A549 (cell line): ENCODE measurements around the gene SLC25A18. TPM values are rescaled to one million over a fixed set of nuclear protein-coding genes. Genes with fewer than 3 reads are reported as not detected.

Experiments used
- CEBPB ChIP-seq, 2 experiments: fragments of >200 bp in 1 of 2; sonication (Bioruptor Twin) in 1 of 2; formaldehyde crosslinking in 1 of 2; IDR thresholded peaks; 2 replicates each; pipeline ENCODE4 v1.6.1; 2012 to 2016
- CHD2 ChIP-seq: fragments of 150-350 bp; IDR thresholded peaks from 2 replicates; pipeline ENCODE4 v1.6.1; 2014; ENCODE audit warnings: low read length; ENCODE audit not compliant: partially characterized antibody
- CTCF ChIP-seq: fragments of >200 bp; sonication (Bioruptor Twin); formaldehyde crosslinking; IDR thresholded peaks from 3 replicates; pipeline ENCODE4 v1.5.1; 2016
- E2F6 ChIP-seq: IDR thresholded peaks from 2 replicates; pipeline ENCODE4 v1.6.1; 2012; ENCODE audit warnings: low read depth, borderline replicate concordance
- EHMT2 ChIP-seq: fragments of 200-600 bp; sonication (generic); IDR thresholded peaks from 2 replicates; pipeline ENCODE4 v1.6.1; 2016; ENCODE audit warnings: antibody characterized with exemption, low read depth, mild to moderate bottlenecking, moderate library complexity
- ELK1 ChIP-seq: fragments of 150-350 bp; IDR thresholded peaks from 2 replicates; pipeline ENCODE4 v1.6.1; 2014; ENCODE audit warnings: low read depth, mild to moderate bottlenecking, low read length
- FOSB ChIP-seq: fragments of 250-450 bp; sonication (Bioruptor Pico); IDR thresholded peaks from 2 replicates; pipeline ENCODE4 v1.5.0; 2020; ENCODE audit warnings: mild to moderate bottlenecking, moderate library complexity
- FOSL2 ChIP-seq, 2 experiments: fragments of 450-650 bp in 1 of 2; fragments of >200 bp in 1 of 2; sonication (Bioruptor Twin) in 1 of 2; formaldehyde crosslinking; IDR thresholded peaks; 2 replicates each; pipeline versions ENCODE4 v1.5.0 to v1.6.1; 2016 to 2020; ENCODE audit warnings: mild to moderate bottlenecking in 1 of 2, moderate library complexity in 1 of 2
- HES2 ChIP-seq: fragments of >200 bp; sonication (Bioruptor Twin); formaldehyde crosslinking; IDR thresholded peaks from 2 replicates; pipeline ENCODE4 v1.6.1; 2016
- HOXA7 ChIP-seq: fragments of 250-450 bp; sonication (Bioruptor Pico); IDR thresholded peaks from 2 replicates; pipeline ENCODE4 v1.5.0; 2020; ENCODE audit warnings: mild to moderate bottlenecking, moderate library complexity
- HOXB13 ChIP-seq: fragments of 250-450 bp; sonication (Bioruptor Pico); IDR thresholded peaks from 2 replicates; pipeline ENCODE4 v1.5.0; 2020; ENCODE audit warnings: low read depth, mild to moderate bottlenecking, moderate library complexity
- JUN ChIP-seq, 2 experiments: fragments of >200 bp; sonication (Bioruptor Twin); formaldehyde crosslinking; IDR thresholded peaks; 2 replicates in 1 of 2; 3 replicates in 1 of 2; pipeline ENCODE4 v1.6.1; 2016 to 2017
- KDM5A ChIP-seq: fragments of 200-600 bp; sonication (generic); IDR thresholded peaks from 2 replicates; pipeline ENCODE4 v1.6.1; 2016; ENCODE audit warnings: antibody characterized with exemption, mild to moderate bottlenecking
- MYC ChIP-seq: IDR thresholded peaks from 2 replicates; pipeline ENCODE4 v1.6.1; 2012; ENCODE audit warnings: mild to moderate bottlenecking, inconsistent platforms, low read length, improper control_type of control experiment, borderline replicate concordance
- PHF8 ChIP-seq: fragments of 200-600 bp; sonication (generic); IDR thresholded peaks from 2 replicates; pipeline ENCODE4 v1.6.1; 2016; ENCODE audit warnings: low read depth, mild to moderate bottlenecking, antibody characterized with exemption, moderate library complexity, borderline replicate concordance
- POLR2A ChIP-seq: IDR thresholded peaks from 2 replicates; pipeline ENCODE4 v1.6.1; 2012; ENCODE audit warnings: mild to moderate bottlenecking, low read length
- POLR2AphosphoS2 ChIP-seq: conservative IDR thresholded peaks from 2 replicates; pipeline ENCODE4 v1.6.1; 2012; ENCODE audit warnings: low read length, improper control_type of control experiment, inconsistent platforms
- RAD21 ChIP-seq, 2 experiments: fragments of >200 bp in 1 of 2; sonication (Bioruptor Twin) in 1 of 2; formaldehyde crosslinking in 1 of 2; IDR thresholded peaks in 1 of 2; conservative IDR thresholded peaks in 1 of 2; 2 replicates in 1 of 2; 3 replicates in 1 of 2; pipeline ENCODE4 v1.6.1; 2012 to 2018; ENCODE audit warnings: inconsistent platforms in 1 of 2
- RARB ChIP-seq: fragments of 250-450 bp; sonication (Bioruptor Pico); IDR thresholded peaks from 2 replicates; pipeline ENCODE4 v1.8.0; 2021; ENCODE audit warnings: mild to moderate bottlenecking, moderate library complexity
- REST ChIP-seq: fragments of 200-600 bp; sonication (generic); IDR thresholded peaks from 2 replicates; pipeline ENCODE4 v1.6.1; 2016; ENCODE audit warnings: antibody characterized with exemption, mild to moderate bottlenecking, moderate library complexity
- RFX5 ChIP-seq: fragments of 450-650 bp; IDR thresholded peaks from 2 replicates; pipeline ENCODE4 v1.7.1; 2014; ENCODE audit warnings: antibody characterized with exemption, mild to moderate bottlenecking, moderate library complexity
- RNF2 ChIP-seq: fragments of 200-600 bp; sonication (generic); IDR thresholded peaks from 2 replicates; pipeline ENCODE4 v1.6.1; 2016; ENCODE audit warnings: low read depth, mild to moderate bottlenecking, antibody characterized with exemption, moderate library complexity, borderline replicate concordance
- TP53 ChIP-seq: fragments of 250-450 bp; sonication (Bioruptor Pico); IDR thresholded peaks from 2 replicates; pipeline ENCODE4 v1.5.0; 2021; ENCODE audit warnings: mild to moderate bottlenecking, moderate library complexity
- ZC3H11A ChIP-seq: fragments of 450-650 bp; IDR thresholded peaks from 2 replicates; pipeline ENCODE4 v1.6.1; 2014; ENCODE audit warnings: antibody characterized with exemption, mild to moderate bottlenecking
- ZFP36 ChIP-seq: fragments of 450-650 bp; IDR thresholded peaks from 2 replicates; pipeline ENCODE4 v1.6.1; 2014; ENCODE audit warnings: borderline replicate concordance; ENCODE audit not compliant: partially characterized antibody
- ZSCAN20 ChIP-seq: fragments of 250-450 bp; sonication (Bioruptor Pico); IDR thresholded peaks from 2 replicates; pipeline ENCODE4 v1.8.0; 2022; ENCODE audit warnings: mild to moderate bottlenecking, moderate library complexity
- polyA plus RNA-seq, 4 experiments: library from polyadenylated mRNA; depleted of rRNA in 3 of 4; stranded (reverse); fragments of >200 nt; fragmentation: RNase III in 1 of 4; extraction: RNeasy Plus Mini Kit Qiagen cat#74134 plus additional on column Dnase treatment in 1 of 4; gene quantifications; 2 replicates in 3 of 4; 3 replicates in 1 of 4; pipeline ENCODE4 v1.2.3, GENCODE V29; 2011 to 2017

Gene SLC25A18
- polyA plus RNA-seq, 2 of the 4 experiments (the other 2 are of a cell fraction), result not detected

- no peak for TF ChIP-seq KDM5A
- TF ChIP-seq POLR2A, result peak; percentile 71
- no peak for TF ChIP-seq ZC3H11A
- TF ChIP-seq FOSL2 (IDR thresholded peaks at IDR 0.05), result no peak
- TF ChIP-seq FOSL2 (CRISPR knock-in tag; IDR thresholded peaks at IDR 0.05), result peak; percentile 23; the same call in 1 of the 2 replicates
- TF ChIP-seq CHD2, result no peak
- no peak for TF ChIP-seq REST
- TF ChIP-seq RFX5, result no peak
- peak; percentile 48; the same call in 1 of the 2 replicates for TF ChIP-seq TP53 (CRISPR knock-in tag)
- no peak for TF ChIP-seq RAD21 (conservative IDR thresholded peaks at IDR 0.05 in 1 of 2, IDR thresholded peaks at IDR 0.05 in 1 of 2)
- TF ChIP-seq POLR2AphosphoS2, result no peak
- TF ChIP-seq RARB, result no peak
- no peak for TF ChIP-seq MYC
- no peak for TF ChIP-seq ZFP36
- TF ChIP-seq EHMT2, result no peak
- TF ChIP-seq CEBPB (IDR thresholded peaks at IDR 0.05), result no peak
- TF ChIP-seq CTCF, result no peak
- no peak for TF ChIP-seq HOXB13 (CRISPR knock-in tag)
- no peak for TF ChIP-seq RNF2
- TF ChIP-seq HOXA7 (CRISPR knock-in tag), result no peak
- no peak for TF ChIP-seq FOSB (CRISPR knock-in tag)
- peak; percentile 75 for TF ChIP-seq PHF8
- no peak for TF ChIP-seq E2F6
- TF ChIP-seq ZSCAN20 (CRISPR knock-in tag), result no peak
- no peak for TF ChIP-seq HES2
- TF ChIP-seq ELK1, result no peak
- TF ChIP-seq JUN (IDR thresholded peaks at IDR 0.05), result peak; percentile 86 to 87
These were observed 75.3 kb downstream of the SLC25A18 start, which contains the start of gene BCL2L13 (continued) for GRCh38 chr22:17638432-17639246.
